H1 (cell line): ENCODE measurements around the gene MACROH2A1. TPM values are rescaled to one million over a fixed set of nuclear protein-coding genes. Genes with fewer than 3 reads are reported as not detected.

Experiments
- CTCF ChIA-PET: fragments of 300-600 bp; sonication (Branson Sonifier 250); formaldehyde crosslinking; loops from one replicate; lab custom pipeline; 2021; ENCODE audit not compliant: partially characterized antibody; lab: Charles Lee
- POLR2A ChIA-PET: fragments of 300-600 bp; sonication (Branson Sonifier 250); formaldehyde crosslinking; loops from one replicate; lab custom pipeline; 2021; ENCODE audit warnings: inconsistent platforms; ENCODE audit not compliant: partially characterized antibody; lab: Charles Lee
- DNase-seq, 2 experiments: peaks; one replicate each; pipeline versions ENCODE4 v3.0.0 to v3.0.0-alpha.2; 2010 to 2022; ENCODE audit warnings: low spot score in 2 of 2, low read depth in 1 of 2, mixed read lengths in 1 of 2
- FAIRE-seq: peaks from 2 replicates; lab custom pipeline; 2011; peaks lifted over from hg19 to GRCh38; lab: Jason Lieb, UNC
- H2AFZ ChIP-seq: 2 replicates; pipeline ENCODE4 v1.8.1; 2012; ENCODE audit warnings: low read length, inconsistent platforms
- H2AK5ac ChIP-seq: 2 replicates; pipeline ENCODE4 v1.6.1; 2013; ENCODE audit warnings: low read depth, low read length
- H2BK120ac ChIP-seq: replicated peaks from 2 replicates; pipeline ENCODE3; 2013; ENCODE audit warnings: low read depth, low read length, inconsistent platforms
- H2BK12ac ChIP-seq: 2 replicates; pipeline ENCODE4 v1.6.1; 2013; ENCODE audit warnings: low read depth, low read length
- H2BK15ac ChIP-seq: 2 replicates; pipeline ENCODE4 v1.6.1; 2013; ENCODE audit warnings: low read length
- H2BK20ac ChIP-seq: 2 replicates; pipeline ENCODE4 v1.6.1; 2013; ENCODE audit warnings: low read length
- H2BK5ac ChIP-seq: 2 replicates; pipeline ENCODE4 v1.6.1; 2013; ENCODE audit warnings: low read depth, low read length
- H3K14ac ChIP-seq: 2 replicates; pipeline ENCODE4 v1.6.1; 2013; ENCODE audit warnings: inconsistent platforms; ENCODE audit not compliant: insufficient read length
- H3K18ac ChIP-seq: 2 replicates; pipeline ENCODE4 v1.6.1; 2013; ENCODE audit warnings: low read length; ENCODE audit errors: extremely low read depth
- H3K23ac ChIP-seq: 2 replicates; pipeline ENCODE4 v1.6.1; 2013; ENCODE audit warnings: inconsistent platforms; ENCODE audit not compliant: insufficient read length
- H3K23me2 ChIP-seq: 2 replicates; pipeline ENCODE4 v1.6.1; 2013; ENCODE audit warnings: low read depth, low read length
- H3K27ac ChIP-seq: 2 replicates; pipeline ENCODE4 v1.6.1; 2011; ENCODE audit warnings: low read depth, low read length, inconsistent platforms
- H3K27me3 ChIP-seq, 4 experiments: replicated peaks in 1 of 4; 1 replicate in 1 of 4; 2 replicates in 3 of 4; pipeline versions ENCODE4 v1.6.1 to v1.8.1; 2011 to 2013; ENCODE audit warnings: low read length in 3 of 4, mild to moderate bottlenecking in 3 of 4, inconsistent platforms in 2 of 4, mixed read lengths in 2 of 4, moderate library complexity in 1 of 4; ENCODE audit not compliant: control insufficient read depth in 3 of 4, insufficient read depth in 3 of 4; ENCODE audit errors: extremely low read depth in 1 of 4
- H3K36me3 ChIP-seq, 4 experiments: 2 replicates each; pipeline versions ENCODE4 v1.6.1 to v1.8.1; 2011 to 2013; ENCODE audit warnings: mild to moderate bottlenecking in 4 of 4, low read length in 3 of 4, moderate library complexity in 2 of 4, control low read depth in 1 of 4, inconsistent platforms in 1 of 4; ENCODE audit not compliant: insufficient read depth in 4 of 4, control insufficient read depth in 2 of 4
- H3K4ac ChIP-seq: replicated peaks from 2 replicates; pipeline ENCODE3; 2013; ENCODE audit warnings: low read length, low read depth, mixed read lengths, inconsistent platforms; ENCODE audit not compliant: insufficient read length
- H3K4me1 ChIP-seq, 4 experiments: replicated peaks in 1 of 4; 1 replicate in 1 of 4; 2 replicates in 3 of 4; pipeline versions ENCODE4 v1.6.1 to v1.8.1; 2011 to 2013; ENCODE audit warnings: low read length in 3 of 4, inconsistent platforms in 2 of 4, mixed read lengths in 1 of 4; ENCODE audit not compliant: insufficient read depth in 4 of 4, control insufficient read depth in 3 of 4
- H3K4me2 ChIP-seq, 2 experiments: 2 replicates each; pipeline versions ENCODE4 v1.6.1 to v1.8.1; 2011 to 2013; ENCODE audit warnings: low read depth in 2 of 2, low read length in 2 of 2, control low read depth in 1 of 2, inconsistent platforms in 1 of 2, mild to moderate bottlenecking in 1 of 2; ENCODE audit not compliant: insufficient read depth in 1 of 2
- H3K4me3 ChIP-seq, 4 experiments: fragments of 200-600, 300-600 bp in 1 of 4; sonication (generic), shearing (Covaris generic), sonication (Bioruptor Twin) in 1 of 4; 2 replicates each; pipeline versions ENCODE4 v1.5.1 to v1.8.1; 2011 to 2016; ENCODE audit warnings: low read length in 4 of 4, low read depth in 3 of 4, control low read depth in 2 of 4, inconsistent platforms in 2 of 4, mild to moderate bottlenecking in 2 of 4, mixed read lengths in 1 of 4, moderate library complexity in 1 of 4; ENCODE audit not compliant: insufficient read depth in 2 of 4; ENCODE audit errors: extremely low read depth in 1 of 4
- H3K56ac ChIP-seq: replicated peaks from 2 replicates; pipeline ENCODE3; 2013; ENCODE audit warnings: low read depth, mild to moderate bottlenecking, mixed read lengths, low read length, inconsistent platforms; ENCODE audit not compliant: insufficient read length
- H3K79me1 ChIP-seq: 2 replicates; pipeline ENCODE4 v1.6.1; 2013; ENCODE audit warnings: low read depth, low read length, control low read depth
- H3K79me2 ChIP-seq, 2 experiments: 2 replicates each; pipeline versions ENCODE4 v1.6.1 to v1.8.1; 2012 to 2013; ENCODE audit warnings: low read length in 2 of 2, mild to moderate bottlenecking in 2 of 2, inconsistent platforms in 1 of 2; ENCODE audit not compliant: insufficient read depth in 2 of 2, control insufficient read depth in 1 of 2
- H3K9ac ChIP-seq, 4 experiments: replicated peaks in 1 of 4; 1 replicate in 1 of 4; 2 replicates in 3 of 4; pipeline versions ENCODE4 v1.6.1 to v1.8.1; 2011 to 2013; ENCODE audit warnings: low read depth in 3 of 4, low read length in 3 of 4, control low read depth in 2 of 4, mild to moderate bottlenecking in 2 of 4, moderate library complexity in 2 of 4, inconsistent platforms in 1 of 4; ENCODE audit errors: extremely low read depth in 1 of 4
- H3K9me3 ChIP-seq, 2 experiments: 2 replicates each; pipeline versions ENCODE4 v1.6.1 to v1.8.1; 2012 to 2013; ENCODE audit warnings: mild to moderate bottlenecking in 2 of 2, moderate library complexity in 2 of 2, control low read depth in 1 of 2, inconsistent platforms in 1 of 2, low read depth in 1 of 2, low read length in 1 of 2, mixed read lengths in 1 of 2; ENCODE audit not compliant: insufficient read depth in 2 of 2
- H4K20me1 ChIP-seq, 2 experiments: replicated peaks in 1 of 2; 2 replicates each; pipeline versions ENCODE3 to v1.8.1; 2011 to 2013; ENCODE audit warnings: inconsistent platforms in 2 of 2, low read length in 2 of 2, mild to moderate bottlenecking in 1 of 2; ENCODE audit not compliant: insufficient read depth in 2 of 2, control insufficient read depth in 1 of 2
- H4K5ac ChIP-seq: 2 replicates; pipeline ENCODE4 v1.6.1; 2013; ENCODE audit warnings: low read length, low read depth, mixed read lengths, inconsistent platforms; ENCODE audit not compliant: insufficient read length
- H4K8ac ChIP-seq: 2 replicates; pipeline ENCODE4 v1.8.0; 2013; ENCODE audit warnings: mild to moderate bottlenecking, moderate library complexity, low read length, inconsistent platforms; ENCODE audit not compliant: insufficient read depth; ENCODE audit errors: extremely low read depth
- H4K91ac ChIP-seq: replicated peaks from 2 replicates; pipeline ENCODE3; 2013; ENCODE audit warnings: low read length, mixed read lengths, inconsistent platforms; ENCODE audit not compliant: insufficient read length
- CHD1 ChIP-seq: IDR thresholded peaks from 2 replicates; pipeline ENCODE4 v1.6.1; 2012; ENCODE audit warnings: low read depth, low read length, improper control_type of control experiment
- JUN ChIP-seq: IDR thresholded peaks from 2 replicates; pipeline ENCODE4 v1.6.1; 2011; ENCODE audit warnings: low read depth, mild to moderate bottlenecking, improper control_type of control experiment, low read length
- WGBS, 2 experiments: shearing (Covaris generic) in 1 of 2; methylation state at CpG; one replicate each; pipeline versions ENCODE4 v1.1.6 to v1.1.7; 2013 to 2015; ENCODE audit warnings: low lambda C conversion rate in 2 of 2, mixed read lengths in 2 of 2, inconsistent platforms in 1 of 2, low coverage in 1 of 2, missing lambda C conversion rate in 1 of 2; ENCODE audit not compliant: insufficient replicate concordance in 2 of 2, insufficient coverage in 1 of 2, insufficient read length in 1 of 2; ENCODE audit errors: extremely low coverage in 1 of 2, missing lambda C conversion rate in 1 of 2; 5-methylcytosine and 5-hydroxymethylcytosine counted together
- polyA plus RNA-seq, 7 experiments: library from polyadenylated mRNA; depleted of rRNA in 3 of 7; stranded (reverse) in 5 of 7; unstranded in 2 of 7; fragments of >200 nt in 5 of 7; fragments of 200-250 nt in 2 of 7; gene quantifications; 1 replicate in 5 of 7; 2 replicates in 1 of 7; 4 replicates in 1 of 7; pipeline versions ENCODE4 v1.2.1 to v1.2.3, GENCODE V29; 2011 to 2013; ENCODE audit warnings: missing spikeins in 2 of 7, mixed read lengths in 2 of 7
- total RNA-seq: library from RNA; stranded (reverse); fragmentation: NEBNext Ultra II Directional; extraction: Animal tissue kit (Norgen Biotek cat#: 25700); gene quantifications from 2 replicates; pipeline ENCODE4 v1.2.1, GENCODE V29; 2021

Gene MACROH2A1
- total and polyA plus RNA-seq, 2 of the 8 experiments (the other 6 are each of a cell fraction or from before 2014, with no cell fraction given): 60.0 to 92.3 TPM

GRCh38 chr5:135340568-135340967, 58.5 kb downstream of the MACROH2A1 start:
- ChIA-PET CTCF (interaction anchor here (0.7 to 1.8 kb wide), 7 partner anchors 9 to 135 kb away, joined by 3 to 7 read pairs (median 4); no protein-coding TSS in a partner anchor), POLR2A (no interaction called here)
- no peak overlapping the region for H3K23ac ChIP-seq
- H2BK15ac ChIP-seq: no peak overlapping the region
- FAIRE-seq (no peak), DNase-seq (no peak)
- no peak overlapping the region for H3K4ac ChIP-seq
- H3K18ac ChIP-seq: no peak overlapping the region
- no peak overlapping the region for H3K27ac ChIP-seq
- H2BK20ac ChIP-seq: no peak overlapping the region
- H2BK12ac ChIP-seq: no peak overlapping the region
- no peaks in the 10 kb centered on the region for H3K27me3 ChIP-seq
- H3K4me3 ChIP-seq: no peak overlapping the region
- no peak overlapping the region for H2AFZ ChIP-seq
- no peak overlapping the region for H2BK120ac ChIP-seq
- WGBS, 2 experiments: 88% methylated on average over 2 of the region's 2 CpGs; no CpG with 5 or more reads in 1 of the 2 experiments
- no peak overlapping the region for H3K14ac ChIP-seq
- no peak overlapping the region for H3K4me2 ChIP-seq
- H4K91ac ChIP-seq: no peak overlapping the region
- no peak overlapping the region for H4K5ac ChIP-seq
- no peaks in the 10 kb centered on the region for H3K23me2 ChIP-seq
- H2BK5ac ChIP-seq: no peak overlapping the region
- peaks cover 4 to 20% (median 9%) of the 10 kb centered on the region in 4 experiments; a peak in 5 of 8 replicates for H3K36me3 ChIP-seq
- no peaks in the 10 kb centered on the region for H3K4me1 ChIP-seq
- no peak overlapping the region for H3K56ac ChIP-seq
- H3K9me3 ChIP-seq: no peaks in the 10 kb centered on the region
- H4K8ac ChIP-seq: no peak overlapping the region
- TF ChIP-seq CHD1 (no peak), JUN (no peak)
- no peaks in the 10 kb centered on the region for H3K79me2 ChIP-seq
- peaks cover 0 to 5% of the 10 kb centered on the region in 2 experiments for H4K20me1 ChIP-seq
- no peak overlapping the region for H2AK5ac ChIP-seq
- no peak overlapping the region for H3K9ac ChIP-seq
- no peaks in the 10 kb centered on the region for H3K79me1 ChIP-seq
